HG02970 (cell line): ENCODE data around the gene RPAP3.
A peak's percentile ranks its signal among the peaks of the same experiment; 100 is the strongest.

Experiments
- ATAC-seq: cut with Tn5 transposase; IDR thresholded peaks from one replicate; pipeline ENCODE4 v1.9.1; 2021; ENCODE audit warnings: mild to moderate bottlenecking, moderate library complexity, moderate number of reproducible peaks; ENCODE audit not compliant: unreplicated experiment, low FRiP score

Gene RPAP3, protein sequence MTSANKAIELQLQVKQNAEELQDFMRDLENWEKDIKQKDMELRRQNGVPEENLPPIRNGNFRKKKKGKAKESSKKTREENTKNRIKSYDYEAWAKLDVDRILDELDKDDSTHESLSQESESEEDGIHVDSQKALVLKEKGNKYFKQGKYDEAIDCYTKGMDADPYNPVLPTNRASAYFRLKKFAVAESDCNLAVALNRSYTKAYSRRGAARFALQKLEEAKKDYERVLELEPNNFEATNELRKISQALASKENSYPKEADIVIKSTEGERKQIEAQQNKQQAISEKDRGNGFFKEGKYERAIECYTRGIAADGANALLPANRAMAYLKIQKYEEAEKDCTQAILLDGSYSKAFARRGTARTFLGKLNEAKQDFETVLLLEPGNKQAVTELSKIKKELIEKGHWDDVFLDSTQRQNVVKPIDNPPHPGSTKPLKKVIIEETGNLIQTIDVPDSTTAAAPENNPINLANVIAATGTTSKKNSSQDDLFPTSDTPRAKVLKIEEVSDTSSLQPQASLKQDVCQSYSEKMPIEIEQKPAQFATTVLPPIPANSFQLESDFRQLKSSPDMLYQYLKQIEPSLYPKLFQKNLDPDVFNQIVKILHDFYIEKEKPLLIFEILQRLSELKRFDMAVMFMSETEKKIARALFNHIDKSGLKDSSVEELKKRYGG

DNA sequence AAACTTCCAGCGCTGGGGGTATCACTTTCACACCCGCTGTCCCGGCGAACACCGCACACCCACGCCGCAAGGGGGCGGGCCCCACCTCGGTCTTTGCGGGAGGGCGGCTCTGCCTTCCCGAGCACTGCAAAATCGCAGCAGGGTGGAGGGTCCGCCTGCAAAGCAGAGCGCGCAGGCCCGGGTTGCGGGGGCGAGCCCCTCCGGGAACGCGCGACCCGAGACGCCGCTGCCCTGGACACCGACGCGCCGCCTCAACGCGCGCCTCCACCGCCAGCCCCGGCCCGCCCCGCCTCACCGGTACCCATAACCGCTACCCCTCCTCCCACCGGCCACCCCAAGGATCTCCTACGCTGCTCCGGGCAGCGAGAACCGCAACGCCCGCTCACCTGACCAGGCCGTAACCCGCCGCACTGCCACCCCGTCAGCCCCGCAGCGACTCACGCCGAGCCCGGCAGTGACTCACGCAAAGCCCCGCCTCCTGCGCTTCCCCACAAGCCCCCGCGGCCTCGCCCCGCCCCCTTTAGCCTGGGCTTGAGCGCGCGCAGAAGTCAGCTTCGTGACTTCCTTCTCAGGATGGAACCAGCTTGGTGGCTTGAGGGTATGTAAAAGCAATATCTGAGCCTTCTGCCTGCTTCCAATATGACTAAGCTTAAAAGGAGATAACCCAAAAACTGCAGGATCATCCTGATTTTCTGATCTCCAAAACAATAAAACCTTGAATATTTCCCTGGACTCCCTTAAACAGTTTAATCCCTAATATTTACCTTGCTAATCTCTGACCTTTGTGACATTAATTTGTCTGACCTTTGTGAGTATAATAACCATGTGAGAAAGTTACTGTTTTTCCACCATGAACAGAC, at the start of gene RPAP3:
Gene RPAP3, minus strand, starts transcription at position 465 of the 860 bp plus-strand sequence. CDS start 3,190 bp downstream, outside the sequence.
- peak; percentile 82 for ATAC-seq

GRCh38 chr12:47754881-47755280, 49.1 kb upstream of the RPAP3 start:
- ATAC-seq, result no peak

- ATAC-seq, result no peak
Observed at GRCh38 chr12:47754126-47754525, 48.3 kb upstream of the RPAP3 start.

GRCh38 chr12:47753021-47754001, 47.5 kb upstream of the RPAP3 start:
- no peak for ATAC-seq

- no peak for ATAC-seq
Observed at GRCh38 chr12:47752552-47752951, 46.7 kb upstream of the RPAP3 start.

DNA sequence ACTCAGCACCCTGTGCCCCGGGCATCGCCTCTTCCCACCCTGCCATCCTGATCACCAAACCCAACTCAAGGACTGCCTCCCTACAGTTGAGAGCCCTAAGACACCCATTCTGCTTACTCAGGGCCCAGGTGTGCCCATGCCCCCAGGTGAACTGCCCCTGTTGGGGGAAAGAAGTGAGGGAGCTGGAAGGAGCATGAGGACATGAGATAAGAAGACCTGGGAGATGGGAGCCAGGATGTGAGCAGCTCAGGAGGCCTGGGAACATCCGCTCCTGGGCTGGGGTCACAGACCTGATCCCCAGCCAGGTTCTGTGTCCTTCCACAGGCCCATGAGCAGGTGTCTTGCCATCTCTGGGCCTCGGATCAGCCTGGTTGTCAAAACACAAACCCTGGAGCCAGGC, 46.3 kb upstream of the RPAP3 start:
- ATAC-seq, result no peak

GRCh38 chr12:47751561-47751960, 45.7 kb upstream of the RPAP3 start:
- ATAC-seq, result no peak

DNA sequence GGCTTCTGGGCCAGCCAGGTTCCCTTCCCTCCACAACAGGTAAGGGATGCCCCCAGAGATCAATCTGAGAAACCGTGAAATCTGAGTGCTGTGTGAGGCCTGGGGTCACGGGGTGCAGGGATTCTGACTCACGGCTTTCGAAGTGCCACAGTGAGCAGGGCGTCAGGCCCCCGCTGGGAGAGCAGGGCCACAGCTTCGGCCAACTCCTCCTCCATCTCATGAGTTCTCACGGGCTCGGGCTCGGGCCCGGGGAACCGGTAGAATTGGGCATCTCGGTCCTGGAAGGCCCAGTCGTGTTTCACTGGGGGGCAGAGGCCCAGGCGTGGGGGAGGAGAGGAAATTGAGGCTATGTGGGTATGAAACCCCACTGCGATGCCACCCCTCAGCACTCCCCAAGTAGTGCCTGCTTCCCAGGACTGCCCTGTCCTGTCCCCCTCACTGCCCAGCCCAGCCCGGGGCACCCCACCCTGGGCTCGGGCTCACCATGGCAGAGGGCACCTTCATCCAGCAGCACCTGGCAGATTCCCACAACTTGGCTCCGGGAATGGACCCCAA, 45.2 kb upstream of the RPAP3 start:
- ATAC-seq, result no peak

DNA sequence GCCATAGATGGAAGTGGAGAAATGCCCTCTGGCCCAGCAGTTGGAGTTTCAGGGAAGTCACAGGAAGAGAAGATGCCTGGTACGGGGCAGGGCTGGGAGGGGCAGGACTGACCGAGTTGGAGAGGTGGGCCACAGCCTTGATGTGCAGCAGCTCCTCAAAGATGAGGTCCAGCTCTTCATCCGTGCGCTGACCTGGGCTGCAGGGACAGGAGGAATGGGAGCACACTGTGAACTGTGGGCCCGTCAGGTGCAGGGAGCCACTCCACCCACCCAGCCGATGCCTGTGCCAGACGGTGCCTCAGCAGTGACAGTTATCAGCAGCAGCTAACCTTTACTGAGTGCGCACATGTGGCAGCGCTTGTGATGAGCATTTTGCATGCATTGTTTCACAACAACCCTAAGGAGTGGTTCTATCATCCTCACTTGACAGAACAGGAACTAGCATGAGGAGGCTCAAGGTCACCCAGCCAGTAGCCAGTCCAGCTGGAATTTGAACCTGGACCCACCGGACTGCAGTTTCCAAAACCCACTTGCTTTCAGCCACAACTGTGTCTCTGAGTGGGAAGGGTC, 44.5 kb upstream of the RPAP3 start:
- ATAC-seq, result no peak

DNA sequence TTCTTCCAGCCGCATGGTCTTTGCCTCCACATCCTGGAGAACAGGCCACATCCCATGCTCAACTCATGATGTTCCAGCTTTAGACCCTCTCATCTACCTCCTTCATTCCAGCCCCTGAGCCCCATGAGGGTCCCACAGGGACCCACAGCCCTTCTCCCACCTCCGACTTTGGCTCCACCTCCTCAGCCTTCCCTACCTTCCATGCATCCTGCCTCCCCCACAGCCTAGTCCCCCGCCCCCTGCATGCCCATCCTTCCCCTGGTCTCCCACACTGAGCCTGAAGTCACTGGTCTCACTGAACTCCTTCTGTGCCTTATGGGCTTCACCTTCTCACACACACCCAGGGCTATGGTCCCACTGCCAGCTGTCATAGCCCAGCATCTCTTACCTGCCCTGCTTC, 43.1 kb upstream of the RPAP3 start:
- no peak for ATAC-seq

- no peak for ATAC-seq
Observed at GRCh38 chr12:47748507-47748828, 42.6 kb upstream of the RPAP3 start.

DNA sequence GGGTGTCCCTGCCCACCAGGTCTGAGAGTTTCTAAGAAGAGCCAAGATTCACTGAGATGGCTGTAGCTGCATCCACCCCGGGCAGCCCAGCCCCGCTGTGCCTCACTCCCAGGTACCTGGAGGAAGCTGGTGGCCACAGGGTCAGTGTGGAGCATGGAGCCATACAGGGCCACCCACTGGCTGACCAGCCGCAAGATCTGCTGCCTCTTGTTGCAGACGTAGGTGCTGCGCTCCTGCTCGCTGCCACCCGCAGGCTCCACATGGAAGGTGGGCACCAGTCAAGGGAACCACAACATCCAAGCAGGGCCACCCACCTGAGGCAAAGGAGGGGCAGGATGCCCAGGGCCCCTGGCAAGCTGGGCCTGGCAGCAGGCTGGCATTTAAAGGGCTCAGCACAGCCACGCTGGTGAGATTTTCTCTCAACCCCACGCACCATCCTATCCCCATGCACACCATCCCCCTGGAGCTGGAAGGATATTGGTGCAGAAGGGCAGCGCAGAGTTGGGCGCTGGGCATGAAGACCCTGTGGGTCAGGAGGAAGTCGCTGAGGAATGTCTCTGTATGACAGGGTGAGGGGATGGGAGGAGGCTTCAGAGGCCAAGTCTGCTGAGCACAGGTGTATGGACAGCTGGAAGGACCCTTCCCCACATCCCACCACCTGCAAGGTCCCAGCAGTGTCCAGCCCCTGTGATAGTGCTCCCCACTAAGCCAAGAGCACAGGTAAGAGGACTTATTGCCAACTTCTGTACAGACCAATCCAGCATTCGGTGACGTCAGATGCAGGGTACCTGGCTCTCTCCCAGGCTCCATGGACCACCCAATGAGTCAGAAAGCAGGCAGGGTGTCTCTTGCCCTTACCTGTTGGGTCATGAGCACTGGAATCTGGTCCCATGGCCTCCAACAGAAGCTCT, 42.0 kb upstream of the RPAP3 start:
- no peak for ATAC-seq

DNA sequence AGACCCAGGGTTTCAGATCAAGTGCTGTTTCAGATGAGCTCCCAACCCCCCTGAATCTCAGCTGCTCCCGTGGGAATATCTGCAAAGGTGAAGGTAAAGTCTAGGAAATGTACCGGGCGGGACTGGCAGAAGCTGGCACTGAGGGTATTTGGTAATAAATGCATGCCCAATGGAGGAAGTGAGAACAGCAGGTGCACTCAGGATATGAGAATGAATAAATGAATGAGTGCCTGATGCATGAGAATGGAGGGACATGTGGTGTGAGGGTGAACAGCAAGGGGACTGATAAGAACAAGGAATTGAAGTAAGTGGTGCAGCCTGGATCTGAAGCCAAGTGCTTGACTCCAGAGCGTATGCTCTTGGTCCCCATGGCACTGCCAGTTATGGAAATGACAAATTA, 41.3 kb upstream of the RPAP3 start:
- ATAC-seq, result no peak

GRCh38 chr12:47746523-47746922, 40.7 kb upstream of the RPAP3 start:
- no peak for ATAC-seq

GRCh38 chr12:47746073-47746472, 40.2 kb upstream of the RPAP3 start:
- no peak for ATAC-seq

- no peak for ATAC-seq
Observed at GRCh38 chr12:47745485-47746041, 39.7 kb upstream of the RPAP3 start.

GRCh38 chr12:47744778-47745436, 39.1 kb upstream of the RPAP3 start:
- no peak for ATAC-seq
